ENCODE measurements around the gene C16orf89.

DNA sequence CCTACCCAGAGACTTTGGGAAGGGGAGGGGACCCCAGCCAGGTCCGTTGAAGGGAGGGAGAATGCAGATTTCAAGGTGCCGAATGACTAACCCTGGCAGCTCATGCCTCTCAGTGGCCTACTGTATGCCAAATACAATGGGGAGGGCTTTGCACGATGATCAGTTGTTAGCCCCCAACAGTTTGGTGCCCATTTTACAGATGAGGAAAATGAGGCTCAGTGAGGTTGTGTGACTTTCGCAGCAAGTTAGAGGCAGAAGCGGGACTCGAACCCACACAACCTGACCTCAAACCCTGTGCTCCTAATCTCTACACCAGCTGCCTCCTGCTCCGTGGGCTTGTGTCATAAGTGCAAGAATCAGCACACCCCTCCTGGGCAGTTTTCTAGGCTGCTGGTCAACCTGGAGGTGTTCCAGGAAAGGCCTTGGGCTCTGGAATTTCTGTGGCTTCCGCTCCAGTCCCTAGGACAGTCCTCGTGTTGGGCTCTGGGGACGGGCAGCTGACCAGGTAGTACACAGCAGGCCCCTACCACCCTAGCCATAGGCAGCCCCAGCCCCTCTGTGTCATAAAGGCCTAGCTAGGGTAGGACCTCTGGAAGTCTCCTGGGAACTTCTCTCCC, 20.1 kb downstream of the C16orf89 start:
- no peak for TF ChIP-seq POLR2A (IDR thresholded peaks at IDR 0.05; ENCODE audit: borderline replicate concordance, extremely low read depth, insufficient read depth, insufficient read length)
- no peak for TF ChIP-seq CTCF (IDR thresholded peaks at IDR 0.05 in 2 of 3, conservative IDR thresholded peaks at IDR 0.05 in 1 of 3; ENCODE audit: borderline replicate concordance in 1 of 3, insufficient read depth in 1 of 3, low read depth in 2 of 3, low read length in 2 of 3)
- TF ChIP-seq, protein P1, sequence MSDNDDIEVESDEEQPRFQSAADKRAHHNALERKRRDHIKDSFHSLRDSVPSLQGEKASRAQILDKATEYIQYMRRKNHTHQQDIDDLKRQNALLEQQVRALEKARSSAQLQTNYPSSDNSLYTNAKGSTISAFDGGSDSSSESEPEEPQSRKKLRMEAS (IDR thresholded peaks at IDR 0.05), result no peak
- TF ChIP-seq RAD21 (IDR thresholded peaks at IDR 0.05; ENCODE audit: low read depth), result no peak
